GDM1 (cell line): ENCODE data around the gene GRK6.

Source experiments
- DNase-seq: peaks from one replicate; lab custom pipeline; 2025; lab: John Stamatoyannopoulos, UW

GRK6 gene

GRCh38 chr5:177425801-177426565 lies 493 bp upstream of the GRK6 start:
- peak; percentile 100 for DNase-seq

- DNase-seq: no peak
These were observed 841 bp downstream of the GRK6 start for GRCh38 chr5:177427211-177427822.

GRCh38 chr5:177427919-177428573 lies 1.6 kb downstream of the GRK6 start:
- DNase-seq: no peak

DNA sequence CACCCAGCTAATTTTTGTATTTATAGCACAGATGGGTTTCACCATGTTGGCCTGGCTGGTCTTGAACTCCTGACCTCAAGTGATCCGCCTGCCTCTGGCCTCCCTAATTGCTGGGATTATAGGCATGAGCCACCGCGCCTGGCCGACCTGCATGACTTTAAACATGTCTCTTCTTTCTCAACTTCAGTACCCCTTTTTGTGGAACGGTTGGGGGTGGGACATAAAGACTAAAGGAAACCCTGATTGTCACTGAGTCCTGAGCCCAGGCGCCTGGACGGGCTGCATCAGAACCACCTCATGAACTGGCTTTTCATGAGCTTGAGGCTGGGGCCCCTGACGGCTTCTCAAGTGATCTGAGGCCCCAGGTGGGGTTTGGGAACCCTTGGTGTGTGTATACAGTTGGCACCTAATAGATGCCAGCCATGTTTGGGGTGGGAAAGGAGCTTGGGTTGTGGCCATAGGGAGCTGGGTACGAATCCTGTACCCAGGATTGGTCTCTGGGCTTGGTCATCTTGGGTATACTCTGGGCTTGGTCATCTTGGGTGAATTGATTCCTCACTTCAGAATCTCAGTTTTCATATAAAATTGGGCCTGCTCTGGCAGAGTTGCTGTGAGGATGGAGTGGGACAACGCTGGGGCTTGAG lies 2.2 kb downstream of the GRK6 start:
- DNase-seq: no peak

DNA sequence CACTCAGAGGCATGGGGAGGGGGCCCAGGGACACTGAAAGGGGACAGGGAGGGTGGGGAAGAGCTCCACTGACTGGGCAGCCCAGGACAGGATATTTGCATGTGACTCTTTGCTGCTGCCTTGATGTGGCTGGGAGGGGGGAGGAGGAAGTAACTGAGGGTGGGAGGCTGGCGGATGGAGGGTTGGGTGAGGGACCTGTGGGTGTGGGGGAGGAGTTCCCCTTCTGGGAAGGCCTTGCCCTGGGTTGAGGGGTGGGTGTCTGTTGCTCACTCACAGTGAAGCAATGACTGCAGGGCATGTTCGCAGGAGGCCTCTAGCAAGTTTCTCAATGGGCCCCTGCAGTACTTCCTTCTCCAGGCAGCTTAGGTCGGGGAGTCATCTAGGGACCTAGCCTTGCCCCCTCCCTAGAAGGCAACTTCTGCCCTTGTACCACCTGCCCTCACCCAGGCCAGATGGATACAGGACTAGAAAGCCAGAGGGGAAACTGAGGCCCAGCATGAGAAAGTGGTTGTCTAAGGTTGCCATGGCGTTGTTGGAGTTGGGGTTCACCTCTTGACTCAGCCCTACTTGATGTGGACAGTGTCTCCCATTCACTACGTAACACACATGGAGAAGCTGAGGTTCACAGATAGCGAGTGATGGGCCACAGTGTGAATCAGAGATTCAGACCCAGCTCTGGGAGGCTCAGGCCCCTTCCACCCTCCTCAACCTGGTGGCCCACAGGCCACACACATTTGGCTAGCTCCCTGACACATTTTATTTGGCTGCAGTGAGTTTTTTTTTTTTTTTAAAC lies 3.0 kb downstream of the GRK6 start:
- peak; percentile 86 for DNase-seq

DNA sequence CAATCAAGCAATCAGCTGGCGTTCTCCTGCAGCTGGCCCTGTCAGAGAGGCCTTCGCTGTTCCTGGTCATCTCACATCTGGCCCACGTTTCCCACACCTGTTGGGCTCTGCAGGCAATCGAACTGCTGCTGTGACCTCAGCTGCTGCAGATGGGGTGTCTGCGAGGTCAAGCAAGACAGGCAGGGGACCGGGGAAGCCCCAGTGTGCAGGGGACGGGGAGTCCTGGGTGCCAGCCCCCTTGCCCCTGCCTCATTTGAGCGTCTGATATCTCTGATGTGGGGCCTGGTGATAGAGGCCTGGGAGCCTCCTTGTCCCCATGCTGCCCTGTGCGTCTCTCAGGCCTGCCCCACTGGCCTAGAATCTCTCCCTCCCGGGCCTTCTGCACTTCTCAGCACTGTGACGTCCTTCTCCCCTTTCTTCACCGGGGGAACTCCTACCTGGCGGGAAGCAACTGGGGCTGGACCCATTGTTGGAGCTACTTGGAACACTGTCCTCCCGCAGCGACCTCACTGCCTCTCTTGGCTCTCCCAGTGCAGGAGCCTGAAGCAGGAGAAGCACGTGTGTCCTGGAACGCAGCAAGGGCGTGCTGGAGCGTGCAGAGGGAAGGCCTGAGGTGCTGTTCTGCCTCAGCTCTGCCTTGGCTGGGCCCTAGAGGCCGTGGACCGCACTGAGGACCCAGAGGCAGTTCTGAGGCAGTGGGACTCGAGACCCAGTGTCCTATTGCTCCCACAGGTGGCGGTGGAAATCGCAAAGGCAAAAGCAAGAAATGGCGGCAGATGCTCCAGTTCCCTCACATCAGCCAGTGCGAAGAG lies 3.9 kb downstream of the GRK6 start:
- no peak for DNase-seq

DNA sequence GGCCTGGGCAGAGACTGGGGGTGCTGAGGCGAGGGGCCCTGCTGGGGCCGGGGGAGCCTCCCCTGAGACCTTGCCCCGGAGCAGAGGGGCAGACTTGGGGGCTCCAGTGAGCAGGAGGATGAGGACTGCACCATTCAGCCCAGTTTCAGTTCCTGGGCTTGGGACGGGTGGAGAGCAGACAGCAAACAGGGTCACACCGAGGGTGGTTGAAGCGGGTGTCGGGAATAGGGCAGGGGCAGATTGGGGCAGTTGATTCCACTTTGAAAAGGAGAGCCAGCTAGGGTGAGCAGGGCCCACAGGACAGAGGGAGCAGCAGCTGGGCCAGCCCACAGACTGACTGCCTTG lies 4.5 kb downstream of the GRK6 start:
- no peak for DNase-seq

DNA sequence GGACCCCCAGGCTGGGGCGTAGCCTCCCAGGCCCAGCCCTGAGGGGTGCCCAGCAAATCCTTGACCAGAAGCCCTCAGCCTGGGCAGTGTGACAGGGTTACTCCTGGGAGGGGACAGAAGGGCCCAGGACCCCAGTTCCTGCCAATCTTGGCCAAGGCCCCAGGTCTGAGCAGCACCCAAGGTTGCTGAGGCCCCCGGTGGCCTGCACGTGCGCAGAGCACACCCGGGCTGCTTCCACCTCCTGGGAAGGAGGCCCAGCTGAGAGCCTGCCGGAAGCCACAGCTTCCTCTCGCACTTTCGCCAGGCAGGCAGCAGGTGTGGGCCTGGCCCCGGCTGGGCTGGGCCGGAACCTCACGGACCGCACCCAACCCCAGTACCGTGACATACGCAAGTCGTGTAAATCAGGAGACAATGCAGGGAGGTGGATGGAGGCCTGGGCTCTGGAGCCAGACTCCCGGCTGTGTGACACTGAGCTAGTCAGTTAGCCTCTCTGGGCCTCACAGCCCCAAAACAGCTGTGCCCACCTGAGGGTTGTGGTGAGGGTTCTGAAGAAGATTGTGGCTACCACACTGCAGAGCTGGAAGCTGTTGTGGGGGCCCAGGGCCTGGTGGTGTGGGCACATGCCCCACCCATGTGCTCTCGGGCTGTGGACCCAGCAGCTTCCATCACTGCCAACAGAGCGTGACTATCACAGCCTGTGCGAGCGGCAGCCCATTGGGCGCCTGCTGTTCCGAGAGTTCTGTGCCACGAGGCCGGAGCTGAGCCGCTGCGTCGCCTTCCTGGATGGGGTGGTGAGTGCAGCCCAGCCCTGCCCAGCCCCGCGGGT lies 5.1 kb downstream of the GRK6 start:
- DNase-seq: no peak

GRCh38 chr5:177432143-177432838 lies 5.8 kb downstream of the GRK6 start:
- no peak for DNase-seq

DNA sequence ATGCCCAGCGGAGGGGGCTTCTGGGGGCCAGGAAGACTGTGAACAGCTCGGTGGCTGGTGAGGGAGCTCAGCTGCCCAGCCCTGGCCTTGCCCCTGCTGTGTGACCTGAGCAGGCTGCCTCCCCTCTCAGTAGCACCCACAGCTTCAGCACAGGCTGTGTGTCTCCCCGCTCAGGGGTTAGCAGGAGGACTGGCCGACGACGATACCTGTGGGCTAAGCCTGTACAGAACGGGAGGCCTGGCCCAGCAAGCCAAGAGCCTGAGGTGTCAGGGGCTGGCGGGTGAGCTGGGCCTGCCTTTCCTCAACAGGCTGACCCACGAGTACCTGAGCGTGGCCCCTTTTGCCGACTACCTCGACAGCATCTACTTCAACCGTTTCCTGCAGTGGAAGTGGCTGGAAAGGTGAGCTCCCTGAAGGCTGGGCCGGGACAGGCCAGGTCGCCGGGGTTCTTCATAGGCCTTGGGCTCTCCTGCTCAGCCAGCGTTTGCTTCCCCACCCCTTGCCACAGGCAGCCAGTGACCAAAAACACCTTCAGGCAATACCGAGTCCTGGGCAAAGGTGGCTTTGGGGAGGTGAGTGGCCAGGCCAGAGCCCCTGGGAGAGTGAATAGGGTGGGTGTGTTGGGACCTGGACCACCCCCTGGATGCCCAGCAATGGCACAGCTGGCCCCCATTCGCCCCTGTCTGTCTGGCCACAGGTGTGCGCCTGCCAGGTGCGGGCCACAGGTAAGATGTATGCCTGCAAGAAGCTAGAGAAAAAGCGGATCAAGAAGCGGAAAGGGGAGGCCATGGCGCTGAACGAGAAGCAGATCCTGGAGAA lies 6.6 kb downstream of the GRK6 start:
- no peak for DNase-seq

GRCh38 chr5:177433658-177434217 lies 7.3 kb downstream of the GRK6 start:
- DNase-seq: no peak

DNA sequence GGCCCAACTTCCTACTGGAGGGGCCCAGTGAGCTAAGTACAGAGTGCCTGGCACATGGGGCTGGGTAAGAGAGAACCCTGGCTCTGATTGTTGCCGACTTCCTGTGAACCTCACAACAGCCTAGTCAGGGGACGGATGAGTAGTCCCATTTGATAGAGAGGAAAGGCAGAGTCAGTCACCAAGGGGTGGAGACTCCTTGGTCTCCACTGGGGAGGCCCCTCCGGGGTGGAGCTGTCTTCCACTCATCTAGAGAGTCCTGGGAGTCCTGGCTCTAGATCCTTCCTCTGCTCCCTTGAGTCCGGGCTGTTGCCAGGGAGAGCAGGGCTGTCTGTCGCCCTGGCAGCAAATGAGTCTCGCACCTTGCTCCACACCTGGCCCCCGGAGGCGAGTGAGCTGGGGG lies 8.0 kb downstream of the GRK6 start:
- no peak for DNase-seq

- DNase-seq: no peak
These were observed 8.7 kb downstream of the GRK6 start for GRCh38 chr5:177434942-177435738.

GRCh38 chr5:177435847-177436536 lies 9.5 kb downstream of the GRK6 start:
- DNase-seq: no peak

DNA sequence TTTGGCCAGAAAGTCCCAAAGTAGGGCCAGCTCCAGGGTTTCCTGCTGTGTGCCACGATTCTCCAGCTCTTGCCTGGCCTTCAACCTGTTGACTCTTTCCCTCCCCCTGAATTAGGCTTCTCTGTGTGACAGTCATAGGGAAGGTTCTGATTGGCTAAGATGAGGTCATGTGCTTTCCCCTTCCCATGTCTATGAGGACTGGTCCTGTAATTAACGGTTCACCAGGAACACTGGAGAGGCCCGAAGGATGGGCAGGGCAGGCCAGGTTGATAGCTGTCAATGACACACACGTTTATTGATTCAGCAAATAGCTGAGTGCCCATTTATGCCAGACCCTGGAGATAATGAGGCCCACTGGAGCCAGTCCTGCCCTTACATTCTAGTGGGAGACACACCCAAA lies 11.1 kb downstream of the GRK6 start:
- no peak for DNase-seq

GRCh38 chr5:177438468-177438867 lies 12.0 kb downstream of the GRK6 start:
- DNase-seq: no peak

DNA sequence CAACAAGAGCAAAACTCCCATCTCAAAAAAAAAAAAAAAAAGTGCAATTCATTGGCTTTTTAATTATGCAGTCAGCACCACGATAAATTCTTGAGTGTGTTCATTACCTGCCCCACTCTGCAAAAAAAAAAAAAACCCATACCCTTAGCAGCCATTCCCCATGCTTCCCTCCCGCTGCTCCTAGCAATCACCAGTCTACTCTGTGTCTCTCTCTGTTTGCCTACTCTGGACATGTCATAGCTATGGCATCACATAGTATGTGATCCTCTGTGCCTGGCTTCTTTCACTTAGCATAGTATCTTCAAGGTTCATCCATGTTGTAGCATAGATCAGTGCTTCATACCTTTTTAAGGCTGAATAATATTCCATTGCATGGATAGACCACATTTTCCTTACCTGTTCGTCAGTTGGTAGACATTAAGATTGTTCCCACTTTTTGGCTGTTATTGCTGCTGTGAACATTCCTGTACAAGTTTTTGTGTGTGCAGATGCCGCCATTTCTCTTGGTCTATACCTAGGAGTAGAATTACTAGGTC lies 13.1 kb downstream of the GRK6 start:
- no peak for DNase-seq
